ENCODE results near the gene PRSS3.
"Not testable (repeated sequence)": the region's sequence is repeated elsewhere in the genome, so short reads cannot be mapped to it uniquely, and the experiment has no call there.

The PRSS3 gene

DNA sequence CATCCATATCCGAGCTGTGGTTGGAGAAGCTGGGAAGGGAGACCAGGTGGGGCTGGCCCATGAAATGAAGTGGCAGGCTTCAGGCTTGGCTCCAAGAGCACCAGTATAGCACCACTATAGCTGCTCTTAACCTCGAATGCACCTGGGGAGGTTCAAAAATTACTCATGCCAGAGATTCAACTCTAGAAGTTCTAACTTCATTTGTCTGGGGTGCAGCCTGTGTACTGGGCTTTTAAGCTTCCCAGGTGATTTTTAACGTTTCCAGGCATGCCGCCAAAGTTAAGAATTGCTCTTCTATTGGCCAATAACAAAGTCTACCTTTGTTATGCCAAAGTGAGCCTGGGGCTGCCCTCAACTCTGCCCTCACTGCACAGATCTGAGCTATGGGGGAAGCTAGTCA is 458 bp downstream of the PRSS3 start:
- no peak overlapping the region for H3K27ac ChIP-seq
- no peak for TF ChIP-seq CTCF (IDR thresholded peaks at IDR 0.05)
- H3K36me3 ChIP-seq = no peaks in the 10 kb centered on the region
- no peaks in the 10 kb centered on the region for H3K4me1 ChIP-seq (ENCODE audit: control insufficient read depth in 1 of 2, insufficient read depth in 1 of 2, low read depth in 1 of 2, low read length in 1 of 2)
- peaks cover 19% of the 10 kb centered on the region for H3K27me3 ChIP-seq
- H3K4me3 ChIP-seq (ENCODE audit: low read depth in 1 of 2, low read length in 1 of 2) = no peak overlapping the region
- H3K9me3 ChIP-seq = no peaks in the 10 kb centered on the region

GRCh38 chr9:33796679-33797078 is 1.3 kb downstream of the PRSS3 start:
- peaks cover 16% of the 10 kb centered on the region for H3K27me3 ChIP-seq
- not testable (repeated sequence) for H3K36me3 ChIP-seq; H3K4me1 ChIP-seq (ENCODE audit: control insufficient read depth in 1 of 2, insufficient read depth in 1 of 2, low read depth in 1 of 2, low read length in 1 of 2); H3K9me3 ChIP-seq; H3K27ac ChIP-seq; H3K4me3 ChIP-seq (ENCODE audit: low read depth in 1 of 2, low read length in 1 of 2)

- H3K9me3 ChIP-seq = no peaks in the 10 kb centered on the region
- no peaks in the 10 kb centered on the region for H3K36me3 ChIP-seq
- no peak overlapping the region for H3K27ac ChIP-seq
- H3K27me3 ChIP-seq = peaks cover 18% of the 10 kb centered on the region
- H3K4me3 ChIP-seq (ENCODE audit: low read depth in 1 of 2, low read length in 1 of 2) = no peak overlapping the region
- H3K4me1 ChIP-seq (ENCODE audit: control insufficient read depth in 1 of 2, insufficient read depth in 1 of 2, low read depth in 1 of 2, low read length in 1 of 2) = no peaks in the 10 kb centered on the region
- no peak for TF ChIP-seq CTCF (IDR thresholded peaks at IDR 0.05)
Observed at GRCh38 chr9:33797837-33798236, 2.5 kb downstream of the PRSS3 start.

- H3K36me3 ChIP-seq = no peaks in the 10 kb centered on the region
Observed at GRCh38 chr9:33798545-33798944, 3.2 kb downstream of the PRSS3 start.

GRCh38 chr9:33799928-33800704 is 4.8 kb downstream of the PRSS3 start:
- no peak overlapping the region for H3K27ac ChIP-seq
- no peaks in the 10 kb centered on the region for H3K4me1 ChIP-seq (ENCODE audit: control insufficient read depth in 1 of 2, insufficient read depth in 1 of 2, low read depth in 1 of 2, low read length in 1 of 2)
- no peaks in the 10 kb centered on the region for H3K36me3 ChIP-seq
- H3K9me3 ChIP-seq = no peaks in the 10 kb centered on the region
- H3K4me3 ChIP-seq (ENCODE audit: low read depth in 1 of 2, low read length in 1 of 2) = no peak overlapping the region
- no peak for TF ChIP-seq CTCF (IDR thresholded peaks at IDR 0.05)
- peaks cover 24% of the 10 kb centered on the region for H3K27me3 ChIP-seq

More at GRCh38 chr9:33798545-33798944, 3.2 kb downstream of the PRSS3 start:
- Histone ChIP-seq H3K27ac (no peak overlapping the region), H3K4me3 (ENCODE audit: low read depth in 1 of 2, low read length in 1 of 2) (no peak overlapping the region), H3K4me1 (ENCODE audit: control insufficient read depth in 1 of 2, insufficient read depth in 1 of 2, low read depth in 1 of 2, low read length in 1 of 2) (no peaks in the 10 kb centered on the region), H3K27me3 (peaks cover 19% of the 10 kb centered on the region), H3K9me3 (no peaks in the 10 kb centered on the region)
- TF ChIP-seq CTCF (IDR thresholded peaks at IDR 0.05) = no peak

DNA sequence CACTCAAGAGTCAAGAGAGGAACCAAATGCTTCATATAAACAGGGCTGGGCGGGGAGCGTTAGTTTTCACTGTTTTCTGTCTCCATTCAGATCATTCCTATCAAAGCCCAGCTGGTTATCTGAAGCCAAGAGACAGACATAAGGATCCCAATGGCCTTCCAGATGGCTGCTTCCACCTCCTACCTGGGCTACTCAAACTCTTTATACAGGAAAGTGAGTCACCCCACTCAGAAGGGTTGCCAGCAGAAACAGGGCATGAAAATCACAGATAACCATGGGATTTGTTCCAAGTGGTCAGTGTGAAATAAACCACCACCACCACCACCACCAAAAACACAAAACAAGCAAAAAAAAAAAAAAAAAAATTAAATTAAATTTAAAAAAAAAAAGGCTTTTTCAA is 5.5 kb downstream of the PRSS3 start:
- Histone ChIP-seq H3K27ac (no peak overlapping the region), H3K27me3 (peaks cover 24% of the 10 kb centered on the region), H3K9me3 (no peaks in the 10 kb centered on the region), H3K4me1 (ENCODE audit: control insufficient read depth in 1 of 2, insufficient read depth in 1 of 2, low read depth in 1 of 2, low read length in 1 of 2) (no peaks in the 10 kb centered on the region), H3K4me3 (ENCODE audit: low read depth in 1 of 2, low read length in 1 of 2) (no peak overlapping the region), H3K36me3 (no peaks in the 10 kb centered on the region)
- TF ChIP-seq CTCF (IDR thresholded peaks at IDR 0.05) = no peak

- not testable (repeated sequence) for H3K27ac ChIP-seq; H3K4me3 ChIP-seq (ENCODE audit: low read depth in 1 of 2, low read length in 1 of 2); H3K36me3 ChIP-seq; H3K9me3 ChIP-seq; H3K4me1 ChIP-seq (ENCODE audit: control insufficient read depth in 1 of 2, insufficient read depth in 1 of 2, low read depth in 1 of 2, low read length in 1 of 2)
- H3K27me3 ChIP-seq = peaks cover 21% of the 10 kb centered on the region
Observed at GRCh38 chr9:33801943-33802500, 6.7 kb downstream of the PRSS3 start.

DNA sequence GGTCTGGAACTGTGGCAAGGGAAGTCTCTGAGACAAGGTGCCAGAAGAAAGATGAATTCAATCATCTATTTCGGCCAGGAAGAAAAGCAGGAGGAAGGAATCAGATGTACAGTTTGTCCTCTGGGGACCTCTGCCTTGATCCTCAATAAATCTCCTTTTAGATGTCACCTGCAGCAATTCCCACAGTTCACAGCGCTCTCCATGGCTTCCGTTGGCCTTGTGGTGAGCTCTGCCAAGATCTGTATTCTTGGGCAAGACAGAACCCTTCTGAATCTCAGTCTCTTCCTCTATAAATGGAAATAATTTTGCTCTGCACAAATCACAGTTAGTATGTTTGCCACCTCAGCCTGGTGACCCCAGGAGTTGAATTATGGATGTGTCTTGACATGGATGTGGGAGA is 8.8 kb downstream of the PRSS3 start:
- peaks cover 20% of the 10 kb centered on the region for H3K27me3 ChIP-seq
- not testable (repeated sequence) for H3K4me3 ChIP-seq (ENCODE audit: low read depth in 1 of 2, low read length in 1 of 2); H3K4me1 ChIP-seq (ENCODE audit: control insufficient read depth in 1 of 2, insufficient read depth in 1 of 2, low read depth in 1 of 2, low read length in 1 of 2); H3K9me3 ChIP-seq; H3K27ac ChIP-seq; H3K36me3 ChIP-seq

DNA sequence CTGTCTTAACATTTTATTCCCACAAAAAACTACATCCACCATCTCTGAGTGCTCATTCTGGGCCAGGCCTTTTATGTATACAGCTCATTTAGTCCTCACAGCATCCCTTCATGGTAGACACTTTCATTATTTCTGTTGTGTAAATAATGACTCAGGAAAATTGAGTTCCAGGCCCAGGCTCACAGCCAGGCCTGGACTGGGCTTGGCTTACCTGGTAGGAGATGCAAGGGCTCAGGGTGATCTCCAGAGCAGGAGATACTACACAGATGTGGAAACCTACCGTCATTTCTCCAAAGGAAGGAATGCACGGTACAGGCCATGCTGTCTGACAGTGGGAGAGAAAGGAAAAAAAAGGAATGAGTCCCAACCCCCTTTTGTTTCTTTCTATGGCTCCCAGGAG is 11.8 kb downstream of the PRSS3 start:
- H3K9me3 ChIP-seq; H3K4me1 ChIP-seq (ENCODE audit: control insufficient read depth in 1 of 2, insufficient read depth in 1 of 2, low read depth in 1 of 2, low read length in 1 of 2); H3K27ac ChIP-seq; H3K36me3 ChIP-seq; H3K4me3 ChIP-seq (ENCODE audit: low read depth in 1 of 2, low read length in 1 of 2): not testable (repeated sequence)
- H3K27me3 ChIP-seq = peaks cover 14% of the 10 kb centered on the region
